BLaER1 (cell line): ENCODE measurements around the gene RET.

Experiments
- H3K27ac ChIP-seq: shearing (Covaris generic); formaldehyde crosslinking; 2 replicates; pipeline ENCODE4 v1.8.1; 2022
- H3K27me3 ChIP-seq: shearing (Covaris generic); formaldehyde crosslinking; 2 replicates; pipeline ENCODE4 v1.8.1; 2022
- H3K36me3 ChIP-seq: shearing (Covaris generic); formaldehyde crosslinking; 2 replicates; pipeline ENCODE4 v1.8.1; 2022
- H3K4me1 ChIP-seq: shearing (Covaris generic); formaldehyde crosslinking; 2 replicates; pipeline ENCODE4 v1.8.1; 2022
- H3K4me2 ChIP-seq: shearing (Covaris generic); formaldehyde crosslinking; 2 replicates; pipeline ENCODE4 v1.8.1; 2022
- H3K4me3 ChIP-seq: shearing (Covaris generic); formaldehyde crosslinking; 2 replicates; pipeline ENCODE4 v1.8.1; 2022
- H3K9ac ChIP-seq: shearing (Covaris generic); formaldehyde crosslinking; 2 replicates; pipeline ENCODE4 v1.8.1; 2022
- H3K9me3 ChIP-seq: shearing (Covaris generic); formaldehyde crosslinking; 2 replicates; pipeline ENCODE4 v1.8.1; 2022
- H4K20me1 ChIP-seq: shearing (Covaris generic); formaldehyde crosslinking; 2 replicates; pipeline ENCODE4 v1.8.1; 2022
- Cebpa-rat ChIP-seq: shearing (Covaris generic); IDR thresholded peaks from 2 replicates; pipeline ENCODE4 v1.8.1; 2022

The RET gene

DNA sequence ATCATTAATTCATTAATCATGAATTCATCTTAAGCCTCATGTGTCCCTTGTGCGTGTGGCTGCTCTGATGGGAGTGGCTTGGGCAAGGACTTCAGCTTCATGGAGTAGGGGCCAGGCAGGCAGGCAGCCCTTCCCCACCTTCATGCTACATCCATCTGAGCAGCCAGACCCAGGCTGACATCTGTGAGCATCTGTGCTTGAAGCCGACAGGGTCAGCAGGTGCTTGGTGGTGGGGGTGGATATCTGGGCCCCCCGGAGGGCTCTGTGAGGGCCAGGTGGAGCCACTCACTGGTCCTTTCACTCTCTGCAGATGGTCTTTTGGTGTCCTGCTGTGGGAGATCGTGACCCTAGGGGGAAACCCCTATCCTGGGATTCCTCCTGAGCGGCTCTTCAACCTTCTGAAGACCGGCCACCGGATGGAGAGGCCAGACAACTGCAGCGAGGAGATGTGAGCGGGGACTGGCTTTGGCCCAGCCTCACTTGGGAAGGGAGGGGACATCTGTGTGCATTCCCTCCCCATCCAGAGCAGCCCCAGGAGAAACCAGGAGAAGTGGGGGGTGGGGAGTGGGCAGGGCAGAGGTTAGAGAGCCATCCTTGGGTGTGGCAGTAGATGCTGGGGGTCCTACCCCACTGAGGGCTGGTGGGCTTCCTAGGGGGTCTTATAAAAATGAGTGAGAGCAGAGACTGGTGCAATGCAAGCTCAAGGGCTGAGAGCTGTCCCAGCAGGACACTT, 46.7 kb downstream of the RET start:
- H3K36me3 ChIP-seq = no peaks in the 10 kb centered on the region
- peak overlapping the region; percentile 33 for H3K4me2 ChIP-seq
- peaks cover 96% of the 10 kb centered on the region for H3K4me1 ChIP-seq
- no peaks in the 10 kb centered on the region for H3K9me3 ChIP-seq
- no peaks in the 10 kb centered on the region for H4K20me1 ChIP-seq
- H3K27me3 ChIP-seq = no peaks in the 10 kb centered on the region
- H3K27ac ChIP-seq = peak overlapping the region; percentile 25; the same call in 1 of the 2 replicates
- H3K9ac ChIP-seq = no peak overlapping the region
- no peak overlapping the region for H3K4me3 ChIP-seq
- no peak for TF ChIP-seq Cebpa-rat

GRCh38 chr10:43124094-43124521, 47.2 kb downstream of the RET start:
- no peak overlapping the region for H3K9ac ChIP-seq
- H3K4me1 ChIP-seq = peaks cover 96% of the 10 kb centered on the region
- no peak for TF ChIP-seq Cebpa-rat
- no peaks in the 10 kb centered on the region for H3K9me3 ChIP-seq
- peak overlapping the region; percentile 25; the same call in 1 of the 2 replicates for H3K27ac ChIP-seq
- H4K20me1 ChIP-seq = no peaks in the 10 kb centered on the region
- no peaks in the 10 kb centered on the region for H3K36me3 ChIP-seq
- peak overlapping the region; percentile 33 for H3K4me2 ChIP-seq
- H3K4me3 ChIP-seq = no peak overlapping the region
- no peaks in the 10 kb centered on the region for H3K27me3 ChIP-seq

GRCh38 chr10:43124574-43125273, 47.9 kb downstream of the RET start:
- Histone ChIP-seq H3K9me3 (no peaks in the 10 kb centered on the region), H3K36me3 (no peaks in the 10 kb centered on the region), H4K20me1 (no peaks in the 10 kb centered on the region), H3K4me1 (peaks cover 96% of the 10 kb centered on the region), H3K4me3 (no peak overlapping the region), H3K9ac (no peak overlapping the region), H3K27ac (no peak overlapping the region), H3K27me3 (no peaks in the 10 kb centered on the region), H3K4me2 (peak overlapping the region; percentile 33)
- TF ChIP-seq Cebpa-rat = no peak

- Histone ChIP-seq H3K4me2 (peak overlapping the region; percentile 33; the same call in 1 of the 2 replicates), H3K9me3 (no peaks in the 10 kb centered on the region), H3K27me3 (no peaks in the 10 kb centered on the region), H3K4me1 (peaks cover 92% of the 10 kb centered on the region), H3K36me3 (no peaks in the 10 kb centered on the region), H3K4me3 (no peak overlapping the region), H3K27ac (no peak overlapping the region), H4K20me1 (no peaks in the 10 kb centered on the region), H3K9ac (no peak overlapping the region)
- no peak for TF ChIP-seq Cebpa-rat
Measured at GRCh38 chr10:43125274-43125845, 48.5 kb downstream of the RET start.

DNA sequence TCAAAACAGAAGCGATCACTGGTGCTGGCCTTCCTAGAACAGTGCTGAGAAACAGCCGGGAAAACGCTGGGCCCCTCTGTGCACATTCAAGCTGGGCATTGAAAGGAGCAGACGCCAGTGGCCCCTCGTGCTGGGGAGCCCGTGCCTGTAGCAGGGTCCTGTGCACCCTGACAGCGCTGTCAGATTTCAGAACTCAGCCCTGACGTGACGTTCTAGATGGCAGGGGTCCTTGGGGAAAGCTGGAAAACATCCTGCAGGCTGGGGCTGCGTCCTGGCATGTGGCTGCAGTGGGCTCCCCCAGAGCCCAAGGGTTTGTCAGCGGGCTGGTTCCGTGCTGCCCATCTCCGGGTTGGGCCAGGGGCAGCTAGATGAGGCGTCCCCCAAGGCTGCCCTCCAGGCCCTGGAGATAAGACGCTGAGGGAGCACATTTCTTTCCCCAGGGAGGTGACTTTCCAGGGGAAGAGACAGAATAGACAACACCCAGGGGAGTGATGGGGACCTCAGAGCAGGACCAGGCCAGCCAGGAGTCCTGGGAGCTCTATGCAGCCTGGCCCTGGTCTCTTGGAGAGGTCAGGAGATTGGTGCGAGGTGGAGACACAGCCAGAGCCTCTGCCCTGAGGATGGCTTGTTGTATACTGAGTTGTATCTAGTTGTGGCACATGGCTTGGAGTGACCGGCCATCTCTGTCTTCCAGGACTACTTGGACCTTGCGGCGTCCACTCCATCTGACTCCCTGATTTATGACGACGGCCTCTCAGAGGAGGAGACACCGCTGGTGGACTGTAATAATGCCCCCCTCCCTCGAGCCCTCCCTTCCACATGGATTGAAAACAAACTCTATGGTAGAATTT, 49.2 kb downstream of the RET start:
- Histone ChIP-seq H3K4me1 (peaks cover 88% of the 10 kb centered on the region), H3K4me2 (peak overlapping the region; percentile 84), H4K20me1 (no peaks in the 10 kb centered on the region), H3K27me3 (no peaks in the 10 kb centered on the region), H3K9ac (no peak overlapping the region), H3K27ac (peak overlapping the region; percentile 14; the same call in 1 of the 2 replicates), H3K9me3 (no peaks in the 10 kb centered on the region), H3K36me3 (no peaks in the 10 kb centered on the region), H3K4me3 (no peak overlapping the region)
- TF ChIP-seq Cebpa-rat = no peak

GRCh38 chr10:43126759-43127424, 50.0 kb downstream of the RET start:
- Histone ChIP-seq H4K20me1 (no peaks in the 10 kb centered on the region), H3K4me2 (peak overlapping the region; percentile 84), H3K27me3 (no peaks in the 10 kb centered on the region), H3K4me3 (no peak overlapping the region), H3K4me1 (peaks cover 81% of the 10 kb centered on the region), H3K27ac (peak overlapping the region; percentile 25; the same call in 1 of the 2 replicates), H3K9me3 (no peaks in the 10 kb centered on the region), H3K36me3 (no peaks in the 10 kb centered on the region), H3K9ac (0 out of 2 replicates have a peak overlapping the region, but pooled peaks have one; percentile 8)
- no peak for TF ChIP-seq Cebpa-rat

DNA sequence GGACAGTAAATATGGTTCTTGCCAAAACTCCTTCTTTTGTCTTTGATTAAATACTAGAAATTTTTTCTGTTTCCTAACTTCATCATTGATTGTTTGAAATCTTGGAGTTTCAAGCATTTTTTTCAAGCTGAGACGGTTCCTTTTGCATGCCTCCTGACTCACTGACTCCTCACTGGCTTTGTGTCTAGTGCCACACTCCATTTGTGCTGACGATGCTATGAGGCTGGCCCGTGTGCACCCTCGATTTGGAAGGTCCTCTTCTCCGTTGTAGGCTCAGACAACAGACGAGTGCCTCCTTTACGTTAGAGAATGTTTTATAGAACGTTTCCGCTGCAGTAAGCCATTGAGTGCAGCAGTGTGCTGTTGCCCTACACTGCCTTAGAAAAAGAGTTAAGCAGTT, 50.6 kb downstream of the RET start:
- no peaks in the 10 kb centered on the region for H3K9me3 ChIP-seq
- H4K20me1 ChIP-seq = no peaks in the 10 kb centered on the region
- no peak overlapping the region for H3K27ac ChIP-seq
- H3K4me2 ChIP-seq = peak overlapping the region; percentile 84
- H3K36me3 ChIP-seq = no peaks in the 10 kb centered on the region
- peaks cover 75% of the 10 kb centered on the region for H3K4me1 ChIP-seq
- H3K9ac ChIP-seq = no peak overlapping the region
- H3K27me3 ChIP-seq = no peaks in the 10 kb centered on the region
- TF ChIP-seq Cebpa-rat = no peak
- no peak overlapping the region for H3K4me3 ChIP-seq

DNA sequence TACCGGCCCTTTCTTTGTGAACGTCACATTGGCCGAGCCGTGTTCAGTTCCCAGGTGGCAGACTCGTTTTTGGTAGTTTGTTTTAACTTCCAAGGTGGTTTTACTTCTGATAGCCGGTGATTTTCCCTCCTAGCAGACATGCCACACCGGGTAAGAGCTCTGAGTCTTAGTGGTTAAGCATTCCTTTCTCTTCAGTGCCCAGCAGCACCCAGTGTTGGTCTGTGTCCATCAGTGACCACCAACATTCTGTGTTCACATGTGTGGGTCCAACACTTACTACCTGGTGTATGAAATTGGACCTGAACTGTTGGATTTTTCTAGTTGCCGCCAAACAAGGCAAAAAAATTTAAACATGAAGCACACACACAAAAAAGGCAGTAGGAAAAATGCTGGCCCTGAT, 51.5 kb downstream of the RET start:
- H3K27ac ChIP-seq = no peak overlapping the region
- H3K9ac ChIP-seq = no peak overlapping the region
- no peaks in the 10 kb centered on the region for H4K20me1 ChIP-seq
- H3K4me3 ChIP-seq = no peak overlapping the region
- no peaks in the 10 kb centered on the region for H3K9me3 ChIP-seq
- no peak for TF ChIP-seq Cebpa-rat
- H3K36me3 ChIP-seq = no peaks in the 10 kb centered on the region
- peak overlapping the region; percentile 42; the same call in 1 of the 2 replicates for H3K4me2 ChIP-seq
- peaks cover 74% of the 10 kb centered on the region for H3K4me1 ChIP-seq
- H3K27me3 ChIP-seq = no peaks in the 10 kb centered on the region
